Measurements from ENCODE around the gene FBXL7.

GRCh38 chr5:15547261-15547839, 47.4 kb downstream of the FBXL7 start:
- TF ChIP-seq CTCF (IDR thresholded peaks at IDR 0.05; ENCODE audit: insufficient read depth, low read length, poor library complexity, severe bottlenecking) (no peak), EZH2phosphoT487 (conservative IDR thresholded peaks at IDR 0.05; ENCODE audit: low read length) (no peak)
